ENCODE results near the gene PTGDS. TPM values are rescaled to one million over a fixed set of nuclear protein-coding genes. Genes with fewer than 3 reads are reported as not detected.

Gene PTGDS
- total RNA-seq, 1 donor from 2014 or later = not detected

DNA sequence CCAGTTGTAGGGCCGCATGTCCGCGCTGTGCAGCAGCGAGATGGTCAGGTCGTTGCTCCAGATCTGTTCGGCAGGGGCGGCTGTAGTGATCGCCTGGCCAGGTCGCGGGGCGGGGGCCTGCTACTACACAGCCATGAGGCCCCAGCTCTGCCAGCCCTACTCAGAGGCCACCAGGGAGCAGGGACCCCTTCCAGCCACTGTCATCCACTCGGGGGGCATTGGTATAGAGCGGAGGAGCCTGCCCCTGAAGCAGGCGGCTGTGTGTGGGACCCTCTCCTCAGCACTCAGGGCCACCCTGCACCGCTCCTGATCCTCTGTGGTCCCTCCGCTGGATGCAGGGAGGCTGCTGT lies 34.4 kb upstream of the PTGDS start:
- Mint-ChIP-seq H3K36me3 (ENCODE audit: low read depth, unreplicated experiment) (peaks cover 12% of the 10 kb centered on the region), H3K27ac (ENCODE audit: unreplicated experiment) (no peak overlapping the region), H3K9me3 (ENCODE audit: unreplicated experiment) (no peaks in the 10 kb centered on the region), H3K4me3 (ENCODE audit: unreplicated experiment) (peak overlapping the region; percentile 62), H3K4me1 (ENCODE audit: unreplicated experiment) (peaks cover 3% of the 10 kb centered on the region), H3K27me3 (ENCODE audit: unreplicated experiment) (peaks cover 10% of the 10 kb centered on the region)
- DNase-seq (ENCODE audit: low spot score) = no peak
- TF ChIP-seq, protein P1, sequence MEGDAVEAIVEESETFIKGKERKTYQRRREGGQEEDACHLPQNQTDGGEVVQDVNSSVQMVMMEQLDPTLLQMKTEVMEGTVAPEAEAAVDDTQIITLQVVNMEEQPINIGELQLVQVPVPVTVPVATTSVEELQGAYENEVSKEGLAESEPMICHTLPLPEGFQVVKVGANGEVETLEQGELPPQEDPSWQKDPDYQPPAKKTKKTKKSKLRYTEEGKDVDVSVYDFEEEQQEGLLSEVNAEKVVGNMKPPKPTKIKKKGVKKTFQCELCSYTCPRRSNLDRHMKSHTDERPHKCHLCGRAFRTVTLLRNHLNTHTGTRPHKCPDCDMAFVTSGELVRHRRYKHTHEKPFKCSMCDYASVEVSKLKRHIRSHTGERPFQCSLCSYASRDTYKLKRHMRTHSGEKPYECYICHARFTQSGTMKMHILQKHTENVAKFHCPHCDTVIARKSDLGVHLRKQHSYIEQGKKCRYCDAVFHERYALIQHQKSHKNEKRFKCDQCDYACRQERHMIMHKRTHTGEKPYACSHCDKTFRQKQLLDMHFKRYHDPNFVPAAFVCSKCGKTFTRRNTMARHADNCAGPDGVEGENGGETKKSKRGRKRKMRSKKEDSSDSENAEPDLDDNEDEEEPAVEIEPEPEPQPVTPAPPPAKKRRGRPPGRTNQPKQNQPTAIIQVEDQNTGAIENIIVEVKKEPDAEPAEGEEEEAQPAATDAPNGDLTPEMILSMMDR (IDR thresholded peaks at IDR 0.05; ENCODE audit: unreplicated experiment) = no peak

DNA sequence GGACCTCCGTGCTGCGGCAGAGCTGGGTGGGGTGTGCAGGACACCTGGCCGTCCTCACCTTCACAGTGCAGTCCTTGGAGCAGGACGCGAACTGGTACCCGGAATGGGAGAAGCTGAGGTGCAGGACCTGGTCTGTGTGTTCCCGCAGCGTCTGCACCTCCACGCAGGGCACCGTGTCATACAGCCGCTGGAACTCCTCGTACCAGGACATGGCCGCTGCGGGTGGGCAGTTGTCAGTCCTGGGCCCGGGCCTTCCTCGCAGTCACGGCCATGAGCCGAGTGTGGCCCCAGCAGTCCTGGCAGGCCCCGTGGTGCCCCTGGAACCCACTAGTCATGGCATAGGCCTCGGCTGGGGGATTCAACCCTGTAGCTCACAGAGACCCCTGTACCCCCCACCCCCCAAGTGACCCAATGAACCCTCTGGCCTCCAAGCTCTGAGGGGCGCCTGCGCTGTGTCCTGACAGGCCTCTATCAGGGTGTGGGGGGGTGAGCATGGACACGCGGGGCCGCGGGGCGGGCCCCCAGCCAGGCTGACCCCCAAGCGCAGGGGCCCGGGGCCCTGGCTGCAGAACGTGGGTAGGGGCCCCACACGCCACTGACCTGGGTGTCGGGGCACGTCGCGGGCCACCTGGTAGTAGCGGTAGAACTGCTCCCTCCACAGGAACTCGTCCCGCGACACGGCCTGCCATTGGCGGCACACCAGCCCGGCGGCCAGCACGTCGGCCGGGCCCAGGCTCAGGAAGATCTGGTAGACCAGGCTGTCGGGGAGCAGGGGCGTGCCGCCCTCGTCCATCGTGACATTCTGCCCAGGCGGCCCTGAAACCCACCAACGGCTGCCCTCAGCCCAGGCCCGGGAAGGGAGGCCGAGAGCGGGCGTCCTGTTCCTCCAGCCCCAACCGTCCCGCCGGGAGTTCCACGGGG lies 33.8 kb upstream of the PTGDS start:
- H3K27me3 Mint-ChIP-seq (ENCODE audit: unreplicated experiment) = peaks cover 5% of the 10 kb centered on the region
- DNase-seq (ENCODE audit: low spot score) = peak; percentile 36
- TF ChIP-seq, protein P1 (IDR thresholded peaks at IDR 0.05; ENCODE audit: unreplicated experiment) = no peak
- peak overlapping the region; percentile 87 for H3K4me3 Mint-ChIP-seq (ENCODE audit: unreplicated experiment)
- H3K4me1 Mint-ChIP-seq (ENCODE audit: unreplicated experiment) = peaks cover 1% of the 10 kb centered on the region
- peak overlapping the region; percentile 13 for H3K27ac Mint-ChIP-seq (ENCODE audit: unreplicated experiment)
- H3K9me3 Mint-ChIP-seq (ENCODE audit: unreplicated experiment) = no peaks in the 10 kb centered on the region
- peaks cover 10% of the 10 kb centered on the region for H3K36me3 Mint-ChIP-seq (ENCODE audit: low read depth, unreplicated experiment)

DNA sequence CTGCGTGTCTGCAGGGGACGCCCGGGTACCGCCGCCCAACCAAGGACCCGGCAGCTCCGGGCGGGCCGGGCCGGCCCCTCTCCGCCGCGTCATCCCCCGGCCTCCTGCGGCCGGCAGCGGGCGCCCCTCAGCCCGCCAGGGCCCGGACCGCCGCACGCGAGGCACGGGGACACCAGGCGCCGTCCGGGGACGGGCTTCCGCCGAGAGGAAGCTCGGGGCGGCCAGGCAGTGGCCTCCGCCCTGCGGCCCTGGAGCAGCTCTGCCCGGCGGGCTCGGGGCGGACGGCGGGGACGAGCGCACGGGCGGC lies 33.1 kb upstream of the PTGDS start:
- TF ChIP-seq, protein P1 (IDR thresholded peaks at IDR 0.05; ENCODE audit: unreplicated experiment) = no peak
- no peak for DNase-seq (ENCODE audit: low spot score)
- H3K27ac Mint-ChIP-seq (ENCODE audit: unreplicated experiment) = no peak overlapping the region
- no peak overlapping the region for H3K4me3 Mint-ChIP-seq (ENCODE audit: unreplicated experiment)
- H3K27me3 Mint-ChIP-seq (ENCODE audit: unreplicated experiment) = peaks cover 6% of the 10 kb centered on the region
- no peaks in the 10 kb centered on the region for H3K4me1 Mint-ChIP-seq (ENCODE audit: unreplicated experiment)
- no peaks in the 10 kb centered on the region for H3K9me3 Mint-ChIP-seq (ENCODE audit: unreplicated experiment)
- peaks cover 4% of the 10 kb centered on the region for H3K36me3 Mint-ChIP-seq (ENCODE audit: low read depth, unreplicated experiment)

- H3K4me3 Mint-ChIP-seq (ENCODE audit: unreplicated experiment) = peak within 1 kb of the TSS; percentile 88
- TF ChIP-seq, protein P1 (IDR thresholded peaks at IDR 0.05; ENCODE audit: unreplicated experiment) = peak; percentile 99
- no peak within 1 kb of the TSS for H3K27ac Mint-ChIP-seq (ENCODE audit: unreplicated experiment)
- no peaks in the 10 kb centered on the region for H3K4me1 Mint-ChIP-seq (ENCODE audit: unreplicated experiment)
- H3K27me3 Mint-ChIP-seq (ENCODE audit: unreplicated experiment) = peaks cover 6% of the 10 kb centered on the region
- DNase-seq (ENCODE audit: low spot score) = peak; percentile 97
- H3K9me3 Mint-ChIP-seq (ENCODE audit: unreplicated experiment) = no peaks in the 10 kb centered on the region
- H3K36me3 Mint-ChIP-seq (ENCODE audit: low read depth, unreplicated experiment) = peaks cover 3% of the 10 kb centered on the region
Observed at GRCh38 chr9:136944519-136945332, 32.6 kb upstream of the PTGDS start, which contains the start of the genes C8G and FBXW5. Gene C8G, plus strand, starts transcription at chr9:136945243. Its CDS starts 78 bp downstream, at chr9:136945321. Gene FBXW5, minus strand, starts transcription at chr9:136944738. Its CDS starts 655 bp downstream, at chr9:136944083.
